Tibial artery (tissue), 4 donors: ENCODE measurements around the gene SFMBT2.

Source experiments
- DNase-seq, 2 donors: peaks; one replicate each; pipeline ENCODE4 v3.0.0-alpha.2; 2019
- H3K27ac ChIP-seq, 2 donors: fragments of 200-600 bp; sonication (generic) in 1 of 2; 1 replicate in 1 of 2; 2 replicates in 1 of 2; pipeline ENCODE4 v1.5.1; 2018 to 2019; ENCODE audit warnings: mild to moderate bottlenecking in 1 of 2
- H3K27me3 ChIP-seq, 2 donors: fragments of 200-600 bp; sonication (generic) in 1 of 2; one replicate each; pipeline versions ENCODE4 v1.5.1 to v1.6.0; 2016 to 2019
- H3K36me3 ChIP-seq, 3 donors: fragments of 200-600 bp; sonication (generic) in 2 of 3; one replicate each; pipeline ENCODE4 v1.5.1; 2016 to 2019; ENCODE audit warnings: mild to moderate bottlenecking in 2 of 3
- H3K4me1 ChIP-seq, 4 donors: fragments of 200-600 bp; sonication (generic) in 2 of 4; 1 replicate in 3 of 4; 2 replicates in 1 of 4; pipeline ENCODE4 v1.5.1; 2016 to 2019
- H3K4me3 ChIP-seq, 2 donors: fragments of 200-600 bp; sonication (generic) in 1 of 2; 1 replicate in 1 of 2; 2 replicates in 1 of 2; pipeline ENCODE4 v1.5.1; 2018 to 2019; ENCODE audit warnings: mild to moderate bottlenecking in 2 of 2
- H3K9me3 ChIP-seq, 3 donors: fragments of 200-600 bp; sonication (generic) in 1 of 3; one replicate each; pipeline ENCODE4 v1.5.1; 2016 to 2019
- CTCF ChIP-seq, 2 experiments: fragments of 200-600 bp in 1 of 2; fragments of 450-650 bp in 1 of 2; IDR thresholded peaks; one replicate each; pipeline ENCODE4 v1.5.1; 2017 to 2019; ENCODE audit warnings: antibody characterized with exemption in 2 of 2, mild to moderate bottlenecking in 1 of 2, moderate library complexity in 1 of 2
- intact Hi-C: fragments of 100-400 bp; cut with DNase I; formaldehyde crosslinking; loops from one replicate; pipeline ENCODE4 v1.15.0; 2023; ENCODE audit warnings: low total_unique reads

The SFMBT2 gene

GRCh38 chr10:7151538-7151937 lies 259.3 kb downstream of the SFMBT2 start:
- no peak overlapping the region for H3K4me3 ChIP-seq
- intact Hi-C loops = no loop called here
- no peak overlapping the region for H3K27ac ChIP-seq
- H3K9me3 ChIP-seq = no peaks in the 10 kb centered on the region
- no peak for DNase-seq
- no peaks in the 10 kb centered on the region for H3K27me3 ChIP-seq
- H3K4me1 ChIP-seq = no peaks in the 10 kb centered on the region
- no peaks in the 10 kb centered on the region for H3K36me3 ChIP-seq
- TF ChIP-seq CTCF (IDR thresholded peaks at IDR 0.05) = no peak

DNA sequence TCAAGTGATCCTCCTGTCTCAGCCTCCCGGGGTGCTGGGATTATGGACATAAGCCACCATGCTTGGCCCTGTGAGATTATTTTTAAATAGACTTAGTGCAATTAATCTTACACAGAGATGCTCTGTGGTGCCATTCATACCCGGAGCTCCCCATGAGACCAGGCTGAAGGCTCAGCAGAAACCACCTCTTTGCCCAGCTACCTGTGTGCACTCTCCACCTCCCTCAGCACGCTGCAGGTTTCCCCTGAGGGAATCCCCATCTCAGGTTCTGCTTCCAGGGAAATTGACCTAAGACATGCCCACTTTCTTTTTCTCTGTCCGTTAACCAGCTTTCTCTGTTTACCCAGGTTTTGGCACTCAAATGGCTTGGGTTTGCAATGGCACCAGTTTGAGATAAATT lies 260.5 kb downstream of the SFMBT2 start:
- TF ChIP-seq CTCF (IDR thresholded peaks at IDR 0.05) = no peak
- intact Hi-C loops = no loop called here

DNA sequence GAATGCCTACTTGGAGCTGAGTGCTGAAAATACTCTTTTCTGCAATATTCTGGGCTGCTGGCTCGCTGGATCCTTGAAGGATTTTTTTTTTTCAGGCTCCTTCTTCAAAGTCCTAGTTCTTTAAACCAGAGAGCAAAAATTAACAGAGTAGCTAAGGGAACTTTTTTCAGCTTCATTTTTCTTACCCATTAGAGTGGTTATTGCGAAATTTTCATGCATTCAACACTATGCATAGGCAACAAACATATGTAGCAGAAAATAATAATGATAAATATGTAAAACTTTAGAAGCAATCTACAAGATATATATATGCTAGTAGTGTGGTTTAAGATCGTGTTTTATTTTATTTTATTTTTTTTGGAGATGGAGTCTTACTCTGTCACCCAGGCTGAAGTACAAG lies 264.6 kb downstream of the SFMBT2 start:
- Histone ChIP-seq H3K9me3 (no peaks in the 10 kb centered on the region), H3K27me3 (no peaks in the 10 kb centered on the region), H3K36me3 (no peaks in the 10 kb centered on the region), H3K4me1 (no peaks in the 10 kb centered on the region), H3K27ac (no peak overlapping the region), H3K4me3 (no peak overlapping the region)
- TF ChIP-seq CTCF (IDR thresholded peaks at IDR 0.05) = no peak
- DNase-seq = no peak
- intact Hi-C loops = no loop called here

More for the DNA sequence above, 260.5 kb downstream of the SFMBT2 start:
- DNase-seq = no peak
- no peaks in the 10 kb centered on the region for H3K9me3 ChIP-seq
- no peaks in the 10 kb centered on the region for H3K4me1 ChIP-seq
- no peak overlapping the region for H3K4me3 ChIP-seq
- H3K27ac ChIP-seq = no peak overlapping the region
- no peaks in the 10 kb centered on the region for H3K36me3 ChIP-seq
- no peaks in the 10 kb centered on the region for H3K27me3 ChIP-seq

- no peaks in the 10 kb centered on the region for H3K9me3 ChIP-seq
- H3K27me3 ChIP-seq = no peaks in the 10 kb centered on the region
- TF ChIP-seq CTCF (IDR thresholded peaks at IDR 0.05) = no peak
- no peak for DNase-seq
- intact Hi-C loops = no loop called here
- H3K4me1 ChIP-seq = no peaks in the 10 kb centered on the region
- H3K27ac ChIP-seq = no peak overlapping the region
- H3K4me3 ChIP-seq = no peak overlapping the region
- H3K36me3 ChIP-seq = no peaks in the 10 kb centered on the region
Observed at GRCh38 chr10:7136016-7136415, 274.8 kb downstream of the SFMBT2 start.

DNA sequence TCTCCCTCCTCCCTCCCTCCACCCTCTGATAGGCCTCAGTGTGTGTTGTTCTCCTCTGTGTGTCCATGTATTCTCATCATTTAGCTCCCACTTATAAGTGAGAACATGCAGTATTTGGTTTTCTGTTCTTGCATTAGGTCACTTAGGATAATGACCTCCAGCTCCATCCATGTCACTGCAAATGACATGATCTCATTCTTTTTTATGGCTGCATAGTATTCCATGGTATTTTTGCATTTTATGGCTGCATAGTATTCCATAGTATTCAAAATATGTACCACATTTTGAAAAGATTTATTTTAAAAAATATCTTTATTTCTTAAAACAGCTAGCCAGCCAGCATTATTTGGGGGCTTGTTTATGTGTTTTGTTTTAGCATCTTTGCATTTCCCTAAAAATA lies 275.6 kb downstream of the SFMBT2 start:
- H3K27me3 ChIP-seq = no peaks in the 10 kb centered on the region
- intact Hi-C loops = no loop called here
- H3K4me3 ChIP-seq = no peak overlapping the region
- no peaks in the 10 kb centered on the region for H3K4me1 ChIP-seq
- H3K9me3 ChIP-seq = no peaks in the 10 kb centered on the region
- TF ChIP-seq CTCF (IDR thresholded peaks at IDR 0.05) = no peak
- no peak overlapping the region for H3K27ac ChIP-seq
- H3K36me3 ChIP-seq = no peaks in the 10 kb centered on the region
- DNase-seq = no peak

- Histone ChIP-seq H3K36me3 (no peaks in the 10 kb centered on the region), H3K4me3 (no peak overlapping the region), H3K27me3 (no peaks in the 10 kb centered on the region), H3K27ac (no peak overlapping the region), H3K9me3 (no peaks in the 10 kb centered on the region), H3K4me1 (no peaks in the 10 kb centered on the region)
- TF ChIP-seq CTCF (IDR thresholded peaks at IDR 0.05) = no peak
- intact Hi-C loops = no loop called here
- no peak for DNase-seq
Observed at GRCh38 chr10:7134448-7134847, 276.4 kb downstream of the SFMBT2 start.
